Chondrocyte (in vitro differentiated cells): ENCODE data around the gene MYO15B. TPM values are rescaled to one million over a fixed set of nuclear protein-coding genes. Genes with fewer than 3 reads are reported as not detected.

Source experiments
- DNase-seq: peaks from one replicate; pipeline ENCODE4 v3.0.0; 2021; ENCODE audit warnings: mixed read lengths, low spot score
- H3K27ac Mint-ChIP-seq: one replicate; pipeline ENCODE4 v1.8.0; 2021; ENCODE audit warnings: mild to moderate bottlenecking, moderate library complexity, mixed read lengths; ENCODE audit not compliant: unreplicated experiment
- H3K27me3 Mint-ChIP-seq: 2 replicates; pipeline ENCODE4 v1.8.0; 2021; ENCODE audit warnings: low read depth, mixed read lengths
- H3K36me3 Mint-ChIP-seq: 2 replicates; pipeline ENCODE4 v1.8.0; 2021; ENCODE audit warnings: low read depth, mixed read lengths
- H3K4me1 Mint-ChIP-seq: 2 replicates; pipeline ENCODE4 v1.8.0; 2021; ENCODE audit warnings: low read depth, mild to moderate bottlenecking, mixed read lengths
- H3K4me3 Mint-ChIP-seq: one replicate; pipeline ENCODE4 v1.8.0; 2021; ENCODE audit warnings: mild to moderate bottlenecking, moderate library complexity, mixed read lengths; ENCODE audit not compliant: unreplicated experiment
- H3K9me3 Mint-ChIP-seq: 2 replicates; pipeline ENCODE4 v1.8.0; 2021; ENCODE audit warnings: low read depth, mixed read lengths
- total RNA-seq: library from RNA; stranded (reverse); gene quantifications from 3 replicates; pipeline ENCODE4 v1.2.1, GENCODE V29; 2021
- TF ChIP-seq, protein P1 (sequence below): fragments of 200-600 bp; sonication (generic); IDR thresholded peaks from 2 replicates; pipeline ENCODE4 v1.5.0; 2021; ENCODE audit warnings: antibody characterized with exemption, mild to moderate bottlenecking, moderate library complexity

The MYO15B gene
- total RNA-seq, 1 donor from 2014 or later: 16.0 TPM

- DNase-seq: no peak
- no peak overlapping the region for H3K27ac Mint-ChIP-seq
- TF ChIP-seq, protein P1, sequence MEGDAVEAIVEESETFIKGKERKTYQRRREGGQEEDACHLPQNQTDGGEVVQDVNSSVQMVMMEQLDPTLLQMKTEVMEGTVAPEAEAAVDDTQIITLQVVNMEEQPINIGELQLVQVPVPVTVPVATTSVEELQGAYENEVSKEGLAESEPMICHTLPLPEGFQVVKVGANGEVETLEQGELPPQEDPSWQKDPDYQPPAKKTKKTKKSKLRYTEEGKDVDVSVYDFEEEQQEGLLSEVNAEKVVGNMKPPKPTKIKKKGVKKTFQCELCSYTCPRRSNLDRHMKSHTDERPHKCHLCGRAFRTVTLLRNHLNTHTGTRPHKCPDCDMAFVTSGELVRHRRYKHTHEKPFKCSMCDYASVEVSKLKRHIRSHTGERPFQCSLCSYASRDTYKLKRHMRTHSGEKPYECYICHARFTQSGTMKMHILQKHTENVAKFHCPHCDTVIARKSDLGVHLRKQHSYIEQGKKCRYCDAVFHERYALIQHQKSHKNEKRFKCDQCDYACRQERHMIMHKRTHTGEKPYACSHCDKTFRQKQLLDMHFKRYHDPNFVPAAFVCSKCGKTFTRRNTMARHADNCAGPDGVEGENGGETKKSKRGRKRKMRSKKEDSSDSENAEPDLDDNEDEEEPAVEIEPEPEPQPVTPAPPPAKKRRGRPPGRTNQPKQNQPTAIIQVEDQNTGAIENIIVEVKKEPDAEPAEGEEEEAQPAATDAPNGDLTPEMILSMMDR: no peak
- no peaks in the 10 kb centered on the region for H3K9me3 Mint-ChIP-seq
- H3K36me3 Mint-ChIP-seq: peaks cover 6% of the 10 kb centered on the region
- H3K4me1 Mint-ChIP-seq: peaks cover 9% of the 10 kb centered on the region
- H3K4me3 Mint-ChIP-seq: no peak overlapping the region
- no peaks in the 10 kb centered on the region for H3K27me3 Mint-ChIP-seq
Observed at GRCh38 chr17:75662511-75662910, 74.9 kb downstream of the MYO15B start.

GRCh38 chr17:75664099-75664549 is 76.5 kb downstream of the MYO15B start:
- Mint-ChIP-seq H3K4me1 (peaks cover 17% of the 10 kb centered on the region), H3K4me3 (no peak overlapping the region), H3K27me3 (no peaks in the 10 kb centered on the region), H3K9me3 (no peaks in the 10 kb centered on the region), H3K27ac (no peak overlapping the region), H3K36me3 (peaks cover 10% of the 10 kb centered on the region)
- TF ChIP-seq, protein P1: no peak
- DNase-seq: no peak

GRCh38 chr17:75665981-75666380 is 78.4 kb downstream of the MYO15B start:
- Mint-ChIP-seq H3K4me1 (peaks cover 24% of the 10 kb centered on the region), H3K9me3 (no peaks in the 10 kb centered on the region), H3K27ac (peak overlapping the region; percentile 4), H3K36me3 (peaks cover 18% of the 10 kb centered on the region), H3K4me3 (no peak overlapping the region), H3K27me3 (no peaks in the 10 kb centered on the region)
- TF ChIP-seq, protein P1: no peak
- no peak for DNase-seq

GRCh38 chr17:75666959-75667790 is 79.6 kb downstream of the MYO15B start, which contains the start of the genes RECQL5 and SAP30BP:
TSS of gene RECQL5 (minus strand) at chr17:75667154. CDS start at chr17:75666557, 597 bp downstream.
TSS of gene SAP30BP (plus strand) at chr17:75667338. CDS start at chr17:75667373, 35 bp downstream.
- H3K27ac Mint-ChIP-seq: peak within 1 kb of the TSS; percentile 4
- TF ChIP-seq, protein P1: peak; percentile 12
- peaks cover 24% of the 10 kb centered on the region for H3K4me1 Mint-ChIP-seq
- peaks cover 17% of the 10 kb centered on the region for H3K36me3 Mint-ChIP-seq
- H3K9me3 Mint-ChIP-seq: no peaks in the 10 kb centered on the region
- DNase-seq: peak; percentile 98
- no peaks in the 10 kb centered on the region for H3K27me3 Mint-ChIP-seq
- H3K4me3 Mint-ChIP-seq: no peak within 1 kb of the TSS

DNA sequence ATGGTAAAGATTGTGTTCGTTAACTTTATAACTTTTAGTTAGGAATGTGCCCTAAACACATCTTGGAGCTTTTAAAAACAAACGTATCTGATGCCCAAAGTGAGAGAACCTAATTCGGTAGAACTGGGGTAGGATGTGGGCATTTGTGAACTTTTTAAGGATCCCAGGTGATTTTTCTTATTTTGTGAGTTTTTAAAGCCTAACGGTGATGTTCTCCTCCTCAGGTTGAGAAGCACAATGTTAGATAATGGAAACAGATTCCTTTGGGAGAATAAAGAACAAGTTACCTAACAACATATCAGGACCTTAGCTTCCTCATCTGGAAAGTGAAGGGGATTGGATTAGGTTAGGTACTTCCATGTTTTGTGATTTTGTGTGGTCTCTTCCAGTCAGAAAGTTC is 80.2 kb downstream of the MYO15B start:
- TF ChIP-seq, protein P1: no peak
- no peaks in the 10 kb centered on the region for H3K9me3 Mint-ChIP-seq
- H3K4me3 Mint-ChIP-seq: no peak overlapping the region
- H3K4me1 Mint-ChIP-seq: peaks cover 24% of the 10 kb centered on the region
- peaks cover 13% of the 10 kb centered on the region for H3K36me3 Mint-ChIP-seq
- no peak overlapping the region for H3K27ac Mint-ChIP-seq
- no peaks in the 10 kb centered on the region for H3K27me3 Mint-ChIP-seq
- DNase-seq: no peak
